Natural killer cell (primary cell): ENCODE data around the gene FIBCD1. TPM values are rescaled to one million over a fixed set of nuclear protein-coding genes. Genes with fewer than 3 reads are reported as not detected.

Source experiments
- ATAC-seq, 3 donors: fragments of 150-1000 bp in 2 of 3; fragments of 200-7000 bp in 1 of 3; cut with Tn5 transposase; 1 replicate in 1 of 3; 2 replicates in 2 of 3; pipeline ENCODE4 v1.10.0; 2021; ENCODE audit warnings: mild to moderate bottlenecking in 2 of 3, moderate library complexity in 2 of 3
- DNase-seq, 2 donors: peaks; one replicate each; pipeline versions ENCODE4 v3.0.0 to v3.0.0-alpha.2; 2013 to 2021; ENCODE audit warnings: mixed read lengths in 1 of 2
- H3K27ac ChIP-seq: one replicate; pipeline ENCODE4 v1.5.1; 2013; ENCODE audit warnings: mild to moderate bottlenecking, low read length
- H3K27me3 ChIP-seq: one replicate; pipeline ENCODE4 v1.6.1; 2013; ENCODE audit warnings: low read length; ENCODE audit not compliant: control insufficient read depth, insufficient read depth
- H3K36me3 ChIP-seq: one replicate; pipeline ENCODE4 v1.6.1; 2013; ENCODE audit warnings: low read length; ENCODE audit not compliant: control insufficient read depth, insufficient read depth
- H3K4me1 ChIP-seq: one replicate; pipeline ENCODE4 v1.6.1; 2013; ENCODE audit warnings: low read length; ENCODE audit not compliant: control insufficient read depth, insufficient read depth
- H3K4me3 ChIP-seq: one replicate; pipeline ENCODE4 v1.5.1; 2013; ENCODE audit warnings: low read length
- H3K9me3 ChIP-seq: one replicate; pipeline ENCODE4 v1.6.1; 2013; ENCODE audit warnings: low read length; ENCODE audit not compliant: control insufficient read depth, insufficient read depth
- H3K27ac Mint-ChIP-seq, 2 donors: one replicate each; pipeline ENCODE4 v1.8.0; 2022; ENCODE audit warnings: mild to moderate bottlenecking in 2 of 2, mixed read lengths in 2 of 2, moderate library complexity in 1 of 2
- H3K27me3 Mint-ChIP-seq, 2 donors: one replicate each; pipeline ENCODE4 v1.8.0; 2022; ENCODE audit warnings: low read depth in 2 of 2, mixed read lengths in 2 of 2
- H3K36me3 Mint-ChIP-seq: one replicate; pipeline ENCODE4 v1.8.0; 2022; ENCODE audit warnings: mixed read lengths
- H3K4me1 Mint-ChIP-seq, 2 donors: one replicate each; pipeline ENCODE4 v1.8.0; 2022; ENCODE audit warnings: mixed read lengths in 2 of 2
- H3K4me3 Mint-ChIP-seq: one replicate; pipeline ENCODE4 v1.8.0; 2022; ENCODE audit warnings: mild to moderate bottlenecking, moderate library complexity, mixed read lengths
- H3K9me3 Mint-ChIP-seq, 2 donors: one replicate each; pipeline ENCODE4 v1.8.0; 2022; ENCODE audit warnings: mixed read lengths in 2 of 2
- WGBS: methylation state at CpG from one replicate; pipeline ENCODE4 v1.1.7; 2013; ENCODE audit warnings: missing lambda C conversion rate; ENCODE audit not compliant: insufficient coverage; 5-methylcytosine and 5-hydroxymethylcytosine counted together
- intact Hi-C: fragments of 100-400 bp; cut with micrococcal nuclease; formaldehyde crosslinking; loops from one replicate; pipeline ENCODE4 v1.14.2; 2022
- total RNA-seq, 4 donors: library from RNA; stranded (reverse); fragments of 120-200 nt in 1 of 4; gene quantifications; one replicate each; pipeline versions ENCODE4 v1.2.3 to v1.2.4, GENCODE V29; 2013 to 2022
- TF ChIP-seq, protein P1 (sequence below): fragments of 200-600 bp; IDR thresholded peaks from one replicate; pipeline ENCODE4 v1.8.0; 2022; ENCODE audit warnings: antibody characterized with exemption

The FIBCD1 gene
- total RNA-seq, 3 donors from 2014 or later (not counting 1 experiment from before 2014, with no cell fraction given), result not detected

DNA sequence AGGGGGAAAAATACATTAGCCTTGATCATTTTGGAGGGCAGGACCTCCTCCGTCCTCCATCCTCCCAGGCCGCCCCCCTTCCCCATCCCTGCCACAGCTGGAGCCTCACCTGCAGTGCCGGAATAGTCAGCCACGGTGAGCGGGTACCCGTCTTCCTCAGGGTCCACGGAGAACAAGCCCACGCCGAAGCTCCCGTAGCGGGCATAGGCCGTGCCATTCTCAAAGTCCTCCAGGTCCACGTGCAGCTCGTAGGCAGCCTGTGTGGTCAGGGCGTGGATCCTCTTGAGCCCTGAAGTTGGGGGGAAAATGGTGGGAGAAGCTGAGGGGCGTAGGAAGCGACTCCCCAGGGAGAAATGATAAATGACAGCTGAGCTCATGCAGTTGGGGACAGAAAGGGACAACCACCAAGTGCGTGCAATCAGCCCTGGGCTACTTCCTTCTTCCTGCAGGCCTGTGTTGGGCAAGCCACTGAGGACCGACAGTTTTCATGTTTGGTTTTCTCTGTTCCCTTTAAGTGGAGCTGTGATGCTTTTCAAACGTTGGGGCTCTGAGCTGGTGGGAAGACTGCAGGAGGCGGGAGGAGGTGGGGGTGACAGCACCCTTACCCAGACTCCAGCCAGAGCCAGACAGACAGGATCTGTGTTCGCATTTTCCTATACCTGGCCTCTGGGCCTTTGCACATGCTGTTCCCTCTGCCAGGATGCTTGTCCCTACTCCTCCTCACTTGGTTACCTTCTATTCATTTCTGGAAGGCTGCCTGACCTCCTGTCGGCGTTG lies 33.7 kb downstream of the FIBCD1 start:
- Mint-ChIP-seq H3K27me3 (no peaks in the 10 kb centered on the region), H3K36me3 (no peaks in the 10 kb centered on the region), H3K4me1 (no peaks in the 10 kb centered on the region), H3K27ac (no peak overlapping the region), H3K9me3 (no peaks in the 10 kb centered on the region), H3K4me3 (no peak overlapping the region)
- Histone ChIP-seq H3K27me3 (no peaks in the 10 kb centered on the region), H3K4me1 (no peaks in the 10 kb centered on the region), H3K27ac (no peak overlapping the region), H3K4me3 (no peak overlapping the region), H3K9me3 (no peaks in the 10 kb centered on the region), H3K36me3 (no peaks in the 10 kb centered on the region)
- DNase-seq (no peak), ATAC-seq (no peak)
- TF ChIP-seq, protein P1, sequence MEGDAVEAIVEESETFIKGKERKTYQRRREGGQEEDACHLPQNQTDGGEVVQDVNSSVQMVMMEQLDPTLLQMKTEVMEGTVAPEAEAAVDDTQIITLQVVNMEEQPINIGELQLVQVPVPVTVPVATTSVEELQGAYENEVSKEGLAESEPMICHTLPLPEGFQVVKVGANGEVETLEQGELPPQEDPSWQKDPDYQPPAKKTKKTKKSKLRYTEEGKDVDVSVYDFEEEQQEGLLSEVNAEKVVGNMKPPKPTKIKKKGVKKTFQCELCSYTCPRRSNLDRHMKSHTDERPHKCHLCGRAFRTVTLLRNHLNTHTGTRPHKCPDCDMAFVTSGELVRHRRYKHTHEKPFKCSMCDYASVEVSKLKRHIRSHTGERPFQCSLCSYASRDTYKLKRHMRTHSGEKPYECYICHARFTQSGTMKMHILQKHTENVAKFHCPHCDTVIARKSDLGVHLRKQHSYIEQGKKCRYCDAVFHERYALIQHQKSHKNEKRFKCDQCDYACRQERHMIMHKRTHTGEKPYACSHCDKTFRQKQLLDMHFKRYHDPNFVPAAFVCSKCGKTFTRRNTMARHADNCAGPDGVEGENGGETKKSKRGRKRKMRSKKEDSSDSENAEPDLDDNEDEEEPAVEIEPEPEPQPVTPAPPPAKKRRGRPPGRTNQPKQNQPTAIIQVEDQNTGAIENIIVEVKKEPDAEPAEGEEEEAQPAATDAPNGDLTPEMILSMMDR, result no peak
- intact Hi-C loops, result no loop called here
- 87% methylated on average over 24 of the region's 24 CpGs for WGBS

DNA sequence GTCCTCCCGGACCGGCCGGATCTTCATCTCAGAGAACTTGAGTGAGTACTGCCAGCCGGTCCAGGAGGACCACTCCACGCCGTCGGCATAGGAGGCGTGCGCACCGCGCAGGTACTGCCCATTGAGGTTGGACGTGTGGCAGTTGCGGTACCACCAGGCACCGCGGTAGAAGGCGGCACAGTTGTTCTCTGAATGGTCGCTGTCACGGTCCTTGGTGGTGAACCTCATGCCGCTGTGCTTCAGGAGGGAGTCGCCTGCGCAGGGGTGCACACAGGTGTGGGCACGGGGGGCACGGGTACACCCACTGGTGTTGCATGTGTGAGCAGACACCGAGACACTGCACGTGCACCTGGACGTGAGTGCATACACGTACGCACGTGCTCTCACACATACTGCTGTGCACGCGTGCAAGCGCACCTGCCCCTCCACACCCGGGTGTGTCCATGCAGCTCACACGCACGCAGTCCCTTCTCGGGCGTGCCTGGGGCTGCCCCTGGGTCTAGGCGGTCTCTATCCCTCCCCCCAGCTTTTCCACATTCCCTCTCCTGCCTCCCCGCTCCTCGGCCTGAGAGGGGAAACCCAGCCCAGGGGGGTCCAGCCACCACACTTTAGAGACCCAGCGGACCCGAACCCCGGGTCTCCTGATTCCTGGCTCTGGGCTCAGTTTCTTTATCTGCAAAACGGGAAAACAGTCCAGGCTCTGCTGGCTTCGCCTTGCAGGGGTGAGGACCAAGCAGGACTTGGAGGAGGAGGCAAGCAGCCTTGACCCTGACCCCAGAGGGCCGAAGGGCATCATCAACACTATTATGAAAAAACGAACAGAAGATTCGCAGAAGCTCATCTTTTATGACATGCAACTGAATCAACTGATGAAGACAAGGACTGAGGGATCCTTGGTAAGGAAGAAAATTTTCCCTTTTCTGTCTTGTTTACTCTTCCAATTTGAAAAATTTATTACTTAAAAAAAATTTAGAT lies 34.7 kb downstream of the FIBCD1 start:
- Mint-ChIP-seq H3K9me3 (no peaks in the 10 kb centered on the region), H3K4me1 (no peaks in the 10 kb centered on the region), H3K36me3 (no peaks in the 10 kb centered on the region), H3K4me3 (no peak overlapping the region), H3K27me3 (no peaks in the 10 kb centered on the region), H3K27ac (no peak overlapping the region)
- TF ChIP-seq, protein P1, result no peak
- Histone ChIP-seq H3K4me1 (no peaks in the 10 kb centered on the region), H3K4me3 (no peak overlapping the region), H3K9me3 (no peaks in the 10 kb centered on the region), H3K27me3 (no peaks in the 10 kb centered on the region), H3K27ac (no peak overlapping the region), H3K36me3 (no peaks in the 10 kb centered on the region)
- ATAC-seq (no peak), DNase-seq (no peak)
- 90% methylated on average over 48 of the region's 48 CpGs for WGBS
- intact Hi-C loops, result no loop called here

DNA sequence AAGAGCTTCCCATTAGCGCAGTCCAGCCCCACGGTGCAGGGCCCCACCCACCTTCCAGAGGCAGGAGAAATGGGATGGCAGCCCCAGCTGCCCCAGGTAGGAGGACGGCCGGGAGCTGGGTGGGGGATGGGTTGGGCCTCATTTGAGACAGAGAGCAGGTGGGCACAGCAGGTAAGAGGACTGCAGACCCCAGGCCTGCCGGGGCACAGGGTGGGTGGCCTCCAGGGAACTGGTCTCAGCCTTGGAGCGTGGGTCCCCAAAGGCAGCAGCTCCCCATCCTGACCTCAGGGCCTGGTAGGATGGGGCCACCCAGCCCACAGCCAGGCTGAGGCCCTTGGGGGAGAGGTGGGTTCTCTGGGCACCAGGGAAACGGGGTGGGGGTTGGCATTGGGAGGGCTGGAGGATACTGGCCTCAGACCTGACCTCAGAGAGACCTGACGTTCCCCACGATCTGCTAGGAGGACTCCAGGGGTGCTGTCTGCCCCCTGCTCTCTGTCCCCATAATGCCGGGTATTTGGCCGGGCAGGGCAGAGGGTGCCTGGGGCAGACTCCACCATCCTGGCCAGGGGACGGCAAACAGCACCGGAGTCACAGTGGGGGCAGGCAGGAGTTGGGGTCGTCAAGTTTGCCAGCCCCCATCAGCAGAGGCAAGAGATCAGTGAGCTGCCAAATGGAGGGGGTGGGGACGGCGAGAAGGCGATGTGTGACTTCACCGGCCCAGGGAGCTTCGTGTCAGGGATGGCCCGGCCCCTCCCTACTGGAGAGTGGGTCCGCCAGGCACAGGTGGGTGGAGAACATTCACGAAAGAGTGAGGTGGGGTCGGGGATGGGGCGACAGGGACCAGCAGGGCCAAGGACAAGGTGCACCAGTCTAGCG lies 35.6 kb downstream of the FIBCD1 start:
- intact Hi-C loops, result no loop called here

More for the DNA sequence above, 35.6 kb downstream of the FIBCD1 start:
- Histone ChIP-seq H3K27me3 (no peaks in the 10 kb centered on the region), H3K9me3 (no peaks in the 10 kb centered on the region), H3K27ac (no peak overlapping the region), H3K36me3 (no peaks in the 10 kb centered on the region), H3K4me1 (no peaks in the 10 kb centered on the region), H3K4me3 (no peak overlapping the region)
- Mint-ChIP-seq H3K4me3 (no peak overlapping the region), H3K36me3 (no peaks in the 10 kb centered on the region), H3K9me3 (no peaks in the 10 kb centered on the region), H3K4me1 (no peaks in the 10 kb centered on the region), H3K27ac (no peak overlapping the region), H3K27me3 (no peaks in the 10 kb centered on the region)
- DNase-seq (no peak), ATAC-seq (no peak)
- WGBS, result 77% methylated on average over 25 of the region's 25 CpGs
- TF ChIP-seq, protein P1, result no peak
